C4-2B (cell line): ENCODE results near the gene ACLY.
"Not testable (repeated sequence)": the region's sequence is repeated elsewhere in the genome, so short reads cannot be mapped to it uniquely, and the experiment has no call there.

ENCODE experiments used
- H3K27ac ChIP-seq: fragments of 450-650 bp; 2 replicates; pipeline ENCODE4 v1.5.1; 2017
- ZFX ChIP-seq: fragments of 450-650 bp; IDR thresholded peaks from 2 replicates; pipeline ENCODE4 v1.6.1; 2017
- TF ChIP-seq, protein P1 (sequence below): fragments of 450-650 bp; conservative IDR thresholded peaks from 2 replicates; pipeline ENCODE4 v1.5.1; 2017; ENCODE audit warnings: mild to moderate bottlenecking

ACLY gene

DNA sequence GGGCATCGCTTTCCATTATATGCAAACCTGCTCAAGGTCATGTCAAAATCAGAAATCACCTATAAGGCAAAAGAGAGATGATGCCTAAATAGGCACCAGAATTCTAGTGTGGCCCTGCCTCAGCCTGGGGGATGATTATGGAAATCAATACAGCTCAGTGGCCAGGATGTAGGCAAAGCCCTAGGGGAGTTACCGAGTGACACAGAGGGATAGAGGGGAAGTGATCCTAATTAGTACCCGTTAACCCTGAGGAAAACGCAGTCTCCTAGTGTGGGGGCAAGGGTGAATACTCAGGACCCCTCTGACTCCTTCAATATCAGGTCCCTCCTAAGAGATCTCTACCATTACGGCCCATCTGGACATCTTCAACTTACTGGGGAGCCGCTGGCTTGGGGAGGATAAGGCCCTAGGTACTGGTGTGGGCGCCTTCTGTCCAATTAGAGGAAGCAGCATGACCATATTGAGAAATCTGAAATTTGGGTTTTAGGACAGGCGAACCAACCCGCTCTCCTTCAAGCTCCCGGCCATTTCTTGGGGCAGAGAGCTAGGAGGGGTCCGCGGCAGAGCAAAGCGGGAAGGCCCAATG lies 83.4 kb downstream of the ACLY start:
- H3K27ac ChIP-seq: peak overlapping the region; percentile 91
- TF ChIP-seq, protein P1, sequence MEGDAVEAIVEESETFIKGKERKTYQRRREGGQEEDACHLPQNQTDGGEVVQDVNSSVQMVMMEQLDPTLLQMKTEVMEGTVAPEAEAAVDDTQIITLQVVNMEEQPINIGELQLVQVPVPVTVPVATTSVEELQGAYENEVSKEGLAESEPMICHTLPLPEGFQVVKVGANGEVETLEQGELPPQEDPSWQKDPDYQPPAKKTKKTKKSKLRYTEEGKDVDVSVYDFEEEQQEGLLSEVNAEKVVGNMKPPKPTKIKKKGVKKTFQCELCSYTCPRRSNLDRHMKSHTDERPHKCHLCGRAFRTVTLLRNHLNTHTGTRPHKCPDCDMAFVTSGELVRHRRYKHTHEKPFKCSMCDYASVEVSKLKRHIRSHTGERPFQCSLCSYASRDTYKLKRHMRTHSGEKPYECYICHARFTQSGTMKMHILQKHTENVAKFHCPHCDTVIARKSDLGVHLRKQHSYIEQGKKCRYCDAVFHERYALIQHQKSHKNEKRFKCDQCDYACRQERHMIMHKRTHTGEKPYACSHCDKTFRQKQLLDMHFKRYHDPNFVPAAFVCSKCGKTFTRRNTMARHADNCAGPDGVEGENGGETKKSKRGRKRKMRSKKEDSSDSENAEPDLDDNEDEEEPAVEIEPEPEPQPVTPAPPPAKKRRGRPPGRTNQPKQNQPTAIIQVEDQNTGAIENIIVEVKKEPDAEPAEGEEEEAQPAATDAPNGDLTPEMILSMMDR: no peak

DNA sequence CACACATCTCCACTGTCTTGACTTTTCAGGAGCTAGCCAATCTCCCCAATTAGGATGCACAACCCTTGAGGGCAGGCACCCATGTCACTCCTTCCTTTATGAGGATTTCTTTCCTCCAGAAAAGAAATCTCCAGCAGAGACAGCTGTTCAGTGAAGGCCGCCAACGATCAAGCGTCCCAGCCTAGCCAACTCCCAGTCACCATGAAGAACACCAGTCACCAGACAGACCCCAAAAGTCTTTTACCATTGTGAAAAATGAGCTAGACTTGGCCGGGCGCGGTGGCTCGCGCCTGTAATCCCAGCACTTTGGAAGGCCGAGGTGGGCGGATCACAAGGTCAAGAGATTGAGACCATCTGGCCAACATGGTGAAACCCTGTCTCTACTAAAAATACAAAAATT lies 88.8 kb downstream of the ACLY start:
- H3K27ac ChIP-seq: not testable (repeated sequence)

DNA sequence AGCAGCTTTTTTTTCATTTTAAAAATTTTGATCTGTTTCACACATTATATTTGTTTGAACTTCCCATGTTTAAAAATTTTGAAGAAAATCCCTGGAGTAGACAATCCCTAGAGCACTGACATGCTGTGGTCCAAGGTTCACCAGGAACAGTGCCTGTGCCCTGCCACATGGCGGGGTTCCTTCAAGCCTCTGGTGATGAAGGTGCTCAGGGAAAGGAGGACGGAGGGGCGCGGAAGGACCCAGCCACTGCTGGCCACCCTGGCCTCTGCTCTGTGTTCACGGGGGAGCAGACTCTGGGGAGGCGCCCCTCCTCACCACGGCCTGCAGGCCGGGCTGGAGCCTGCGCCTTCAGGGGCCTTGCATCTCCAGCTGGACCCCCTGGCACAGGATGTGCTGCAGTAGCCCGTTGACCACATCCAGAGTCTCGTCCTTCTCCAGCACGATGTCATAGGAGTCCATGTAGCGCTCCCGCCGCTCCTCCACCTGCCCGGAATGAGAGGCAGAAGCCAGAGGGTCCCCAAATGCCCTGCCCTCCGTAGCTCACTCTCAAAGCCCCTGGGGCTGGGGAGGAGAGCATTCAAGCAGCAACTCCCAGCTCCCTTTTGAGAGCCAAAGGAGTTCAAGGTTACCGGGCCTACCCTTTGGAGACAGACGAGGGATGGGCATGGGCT lies 93.4 kb downstream of the ACLY start:
- H3K27ac ChIP-seq: no peak overlapping the region
- no peak for TF ChIP-seq ZFX
- TF ChIP-seq, protein P1: no peak

DNA sequence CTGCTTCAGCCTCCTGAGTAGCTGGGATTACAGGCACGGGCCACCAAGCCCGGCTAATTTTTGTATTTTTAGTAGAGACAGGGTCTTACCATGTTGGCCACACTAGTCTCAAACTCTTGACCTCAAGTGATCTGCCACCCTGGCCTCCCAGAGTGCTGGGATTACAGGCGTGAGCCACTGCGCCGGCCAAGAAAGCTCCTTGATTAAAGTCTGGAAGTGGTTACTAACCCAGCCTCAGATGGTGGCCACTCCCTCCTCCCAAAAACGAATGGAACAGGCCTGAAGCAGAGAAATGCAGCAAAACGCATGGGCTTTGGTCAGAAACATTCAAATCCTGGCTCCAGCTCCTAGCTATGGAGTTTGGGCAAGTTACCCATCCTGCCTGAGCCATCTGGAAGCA lies 94.7 kb downstream of the ACLY start:
- TF ChIP-seq, protein P1: no peak
- no peak for TF ChIP-seq ZFX
- H3K27ac ChIP-seq: no peak overlapping the region

DNA sequence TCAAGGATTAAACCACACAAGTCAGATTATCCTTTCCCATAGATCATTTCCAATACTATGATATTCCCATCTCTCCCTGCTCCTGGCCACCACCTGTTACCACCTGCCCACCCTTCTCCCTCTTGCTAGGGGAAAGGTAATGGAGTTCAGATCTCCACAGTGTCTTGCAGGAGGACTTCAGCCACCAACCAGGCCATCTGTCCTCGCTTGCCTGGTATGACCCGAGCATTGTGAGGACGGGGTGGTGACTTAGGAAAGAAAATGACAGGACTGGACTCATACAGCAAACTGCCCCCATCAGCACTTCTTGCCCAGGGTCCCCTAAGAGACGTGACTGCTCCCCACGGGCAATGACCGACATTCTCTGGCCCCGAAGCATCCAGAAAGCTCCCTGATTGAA lies 95.2 kb downstream of the ACLY start:
- H3K27ac ChIP-seq: no peak overlapping the region
- no peak for TF ChIP-seq ZFX
- TF ChIP-seq, protein P1: no peak

DNA sequence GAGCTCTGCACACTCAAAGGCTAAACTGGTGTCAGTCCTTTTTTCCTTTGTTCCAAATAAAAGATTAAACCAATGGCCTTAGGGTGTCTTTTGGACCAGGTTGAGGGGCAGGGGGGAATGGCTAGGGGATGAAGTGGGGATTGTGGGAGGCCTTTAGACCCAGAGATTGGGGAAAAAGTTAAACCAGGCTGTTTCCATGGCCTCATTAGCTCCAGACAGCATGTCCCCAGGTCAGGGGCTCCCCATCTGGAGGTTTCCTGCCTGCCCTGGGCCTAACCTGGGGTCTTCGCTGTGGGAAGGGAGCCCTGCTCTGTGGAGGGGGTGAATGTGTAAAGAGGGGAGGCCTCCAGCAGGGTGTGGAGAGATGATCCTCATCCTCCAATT lies 95.6 kb downstream of the ACLY start:
- TF ChIP-seq ZFX: no peak
- TF ChIP-seq, protein P1: no peak
- no peak overlapping the region for H3K27ac ChIP-seq

DNA sequence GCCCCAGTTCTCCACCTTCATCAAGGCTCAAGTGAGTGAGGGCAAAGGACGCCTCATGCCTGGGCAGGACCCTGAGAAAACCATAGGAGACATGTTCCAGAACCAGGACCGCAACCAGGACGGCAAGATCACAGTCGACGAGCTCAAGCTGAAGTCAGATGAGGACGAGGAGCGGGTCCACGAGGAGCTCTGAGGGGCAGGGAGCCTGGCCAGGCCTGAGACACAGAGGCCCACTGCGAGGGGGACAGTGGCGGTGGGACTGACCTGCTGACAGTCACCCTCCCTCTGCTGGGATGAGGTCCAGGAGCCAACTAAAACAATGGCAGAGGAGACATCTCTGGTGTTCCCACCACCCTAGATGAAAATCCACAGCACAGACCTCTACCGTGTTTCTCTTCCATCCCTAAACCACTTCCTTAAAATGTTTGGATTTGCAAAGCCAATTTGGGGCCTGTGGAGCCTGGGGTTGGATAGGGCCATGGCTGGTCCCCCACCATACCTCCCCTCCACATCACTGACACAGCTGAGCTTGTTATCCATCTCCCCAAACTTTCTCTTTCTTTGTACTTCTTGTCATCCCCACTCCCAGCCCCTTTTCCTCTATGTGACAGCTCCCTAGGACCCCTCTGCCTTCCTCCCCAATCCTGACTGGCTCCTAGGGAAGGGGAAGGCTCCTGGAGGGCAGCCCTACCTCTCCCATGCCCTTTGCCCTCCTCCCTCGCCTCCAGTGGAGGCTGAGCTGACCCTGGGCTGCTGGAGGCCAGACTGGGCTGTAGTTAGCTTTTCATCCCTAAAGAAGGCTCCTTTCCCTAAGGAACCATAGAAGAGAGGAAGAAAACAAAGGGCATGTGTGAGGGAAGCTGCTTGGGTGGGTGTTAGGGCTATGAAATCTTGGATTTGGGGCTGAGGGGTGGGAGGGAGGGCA lies 96.3 kb downstream of the ACLY start:
- no peak overlapping the region for H3K27ac ChIP-seq

More for the DNA sequence above, 96.3 kb downstream of the ACLY start:
- TF ChIP-seq ZFX: no peak
- TF ChIP-seq, protein P1: no peak
